ENCODE results near the gene ATF3. TPM values are rescaled to one million over a fixed set of nuclear protein-coding genes. Genes with fewer than 3 reads are reported as not detected.
"Not testable (repeated sequence)": the region's sequence is repeated elsewhere in the genome, so short reads cannot be mapped to it uniquely, and the experiment has no call there.

The ATF3 gene
- total RNA-seq, 1 donor from 2014 or later = 1.8 TPM

DNA sequence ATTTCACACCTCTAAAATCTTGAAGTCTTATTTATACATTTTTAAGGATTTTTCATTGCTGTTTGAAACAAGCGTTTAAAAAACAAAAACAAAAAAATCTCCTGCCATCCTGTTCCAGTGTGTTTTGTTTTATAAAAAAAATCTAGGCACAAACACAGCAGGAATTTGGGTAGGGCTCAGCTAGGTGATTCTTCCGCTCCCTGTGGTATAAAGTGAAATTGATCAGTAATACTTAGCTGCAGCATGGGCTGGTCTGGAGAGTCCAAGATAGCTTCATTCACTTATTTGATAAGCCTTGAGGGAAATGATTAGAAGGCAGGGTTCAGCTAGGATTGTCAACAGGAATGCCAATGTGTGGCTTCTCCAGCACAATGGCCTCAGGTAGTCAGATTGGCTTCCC is 25.7 kb downstream of the ATF3 start:
- Mint-ChIP-seq H3K27ac (ENCODE audit: unreplicated experiment) (no peak overlapping the region), H3K36me3 (ENCODE audit: low read depth, unreplicated experiment) (peaks cover 4% of the 10 kb centered on the region), H3K4me1 (ENCODE audit: unreplicated experiment) (peaks cover 14% of the 10 kb centered on the region), H3K9me3 (ENCODE audit: unreplicated experiment) (no peaks in the 10 kb centered on the region), H3K27me3 (ENCODE audit: unreplicated experiment) (peaks cover 4% of the 10 kb centered on the region), H3K4me3 (ENCODE audit: unreplicated experiment) (no peak overlapping the region)
- DNase-seq (ENCODE audit: low spot score) = no peak
- TF ChIP-seq, protein P1, sequence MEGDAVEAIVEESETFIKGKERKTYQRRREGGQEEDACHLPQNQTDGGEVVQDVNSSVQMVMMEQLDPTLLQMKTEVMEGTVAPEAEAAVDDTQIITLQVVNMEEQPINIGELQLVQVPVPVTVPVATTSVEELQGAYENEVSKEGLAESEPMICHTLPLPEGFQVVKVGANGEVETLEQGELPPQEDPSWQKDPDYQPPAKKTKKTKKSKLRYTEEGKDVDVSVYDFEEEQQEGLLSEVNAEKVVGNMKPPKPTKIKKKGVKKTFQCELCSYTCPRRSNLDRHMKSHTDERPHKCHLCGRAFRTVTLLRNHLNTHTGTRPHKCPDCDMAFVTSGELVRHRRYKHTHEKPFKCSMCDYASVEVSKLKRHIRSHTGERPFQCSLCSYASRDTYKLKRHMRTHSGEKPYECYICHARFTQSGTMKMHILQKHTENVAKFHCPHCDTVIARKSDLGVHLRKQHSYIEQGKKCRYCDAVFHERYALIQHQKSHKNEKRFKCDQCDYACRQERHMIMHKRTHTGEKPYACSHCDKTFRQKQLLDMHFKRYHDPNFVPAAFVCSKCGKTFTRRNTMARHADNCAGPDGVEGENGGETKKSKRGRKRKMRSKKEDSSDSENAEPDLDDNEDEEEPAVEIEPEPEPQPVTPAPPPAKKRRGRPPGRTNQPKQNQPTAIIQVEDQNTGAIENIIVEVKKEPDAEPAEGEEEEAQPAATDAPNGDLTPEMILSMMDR (IDR thresholded peaks at IDR 0.05; ENCODE audit: unreplicated experiment) = no peak

DNA sequence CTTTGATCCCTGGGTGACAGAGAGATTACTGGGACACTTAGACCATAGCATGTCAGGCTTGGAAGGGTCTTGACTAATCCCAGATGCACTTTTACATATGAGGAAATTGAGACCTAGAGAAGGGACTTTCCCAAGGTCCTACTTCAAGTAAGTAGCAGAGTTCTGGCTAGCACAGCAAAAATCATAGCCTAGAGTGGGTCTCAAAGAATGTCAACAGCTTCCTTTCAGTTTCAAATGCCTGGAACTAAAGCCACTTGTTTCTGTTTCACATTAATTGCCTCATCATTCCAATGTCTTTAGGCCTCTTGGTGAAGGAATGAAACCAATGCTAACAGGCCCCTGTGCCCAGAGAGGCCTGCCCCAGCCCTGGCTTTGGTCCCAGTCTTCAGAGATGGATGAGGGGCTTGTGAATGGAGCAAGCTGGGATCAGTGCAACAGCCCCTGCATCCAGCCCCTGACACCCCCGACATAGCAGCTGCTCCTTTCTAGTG is 26.6 kb downstream of the ATF3 start:
- H3K4me3 Mint-ChIP-seq (ENCODE audit: unreplicated experiment) = no peak overlapping the region
- TF ChIP-seq, protein P1 (IDR thresholded peaks at IDR 0.05; ENCODE audit: unreplicated experiment) = no peak
- peaks cover 14% of the 10 kb centered on the region for H3K4me1 Mint-ChIP-seq (ENCODE audit: unreplicated experiment)
- no peak overlapping the region for H3K27ac Mint-ChIP-seq (ENCODE audit: unreplicated experiment)
- no peak for DNase-seq (ENCODE audit: low spot score)
- peaks cover 4% of the 10 kb centered on the region for H3K36me3 Mint-ChIP-seq (ENCODE audit: low read depth, unreplicated experiment)
- no peaks in the 10 kb centered on the region for H3K9me3 Mint-ChIP-seq (ENCODE audit: unreplicated experiment)
- peaks cover 4% of the 10 kb centered on the region for H3K27me3 Mint-ChIP-seq (ENCODE audit: unreplicated experiment)

DNA sequence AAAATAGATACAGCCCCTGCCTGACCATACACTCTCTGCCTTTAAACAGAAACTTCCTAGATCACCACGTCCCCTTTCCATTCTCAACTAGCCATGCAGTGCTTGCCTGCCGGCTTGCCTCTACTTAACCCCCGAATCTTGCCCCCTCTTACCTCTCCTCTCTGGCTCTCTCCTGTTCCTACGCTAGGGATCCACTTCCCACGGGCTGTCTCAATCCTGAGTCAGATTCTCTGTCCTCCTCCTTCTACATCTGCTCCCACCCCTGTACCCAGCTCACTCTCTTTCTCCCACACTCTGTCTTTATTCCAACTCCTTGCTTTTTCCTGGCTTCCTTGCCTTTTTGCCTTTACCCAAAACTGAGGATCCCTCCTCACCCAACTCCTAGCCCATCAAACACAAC is 29.3 kb downstream of the ATF3 start:
- H3K36me3 Mint-ChIP-seq (ENCODE audit: low read depth, unreplicated experiment) = peaks cover 4% of the 10 kb centered on the region
- H3K4me1 Mint-ChIP-seq (ENCODE audit: unreplicated experiment) = peaks cover 14% of the 10 kb centered on the region
- H3K9me3 Mint-ChIP-seq (ENCODE audit: unreplicated experiment) = no peaks in the 10 kb centered on the region
- TF ChIP-seq, protein P1 (IDR thresholded peaks at IDR 0.05; ENCODE audit: unreplicated experiment) = no peak
- no peak overlapping the region for H3K27ac Mint-ChIP-seq (ENCODE audit: unreplicated experiment)
- H3K27me3 Mint-ChIP-seq (ENCODE audit: unreplicated experiment) = peaks cover 4% of the 10 kb centered on the region
- no peak for DNase-seq (ENCODE audit: low spot score)
- H3K4me3 Mint-ChIP-seq (ENCODE audit: unreplicated experiment) = no peak overlapping the region

DNA sequence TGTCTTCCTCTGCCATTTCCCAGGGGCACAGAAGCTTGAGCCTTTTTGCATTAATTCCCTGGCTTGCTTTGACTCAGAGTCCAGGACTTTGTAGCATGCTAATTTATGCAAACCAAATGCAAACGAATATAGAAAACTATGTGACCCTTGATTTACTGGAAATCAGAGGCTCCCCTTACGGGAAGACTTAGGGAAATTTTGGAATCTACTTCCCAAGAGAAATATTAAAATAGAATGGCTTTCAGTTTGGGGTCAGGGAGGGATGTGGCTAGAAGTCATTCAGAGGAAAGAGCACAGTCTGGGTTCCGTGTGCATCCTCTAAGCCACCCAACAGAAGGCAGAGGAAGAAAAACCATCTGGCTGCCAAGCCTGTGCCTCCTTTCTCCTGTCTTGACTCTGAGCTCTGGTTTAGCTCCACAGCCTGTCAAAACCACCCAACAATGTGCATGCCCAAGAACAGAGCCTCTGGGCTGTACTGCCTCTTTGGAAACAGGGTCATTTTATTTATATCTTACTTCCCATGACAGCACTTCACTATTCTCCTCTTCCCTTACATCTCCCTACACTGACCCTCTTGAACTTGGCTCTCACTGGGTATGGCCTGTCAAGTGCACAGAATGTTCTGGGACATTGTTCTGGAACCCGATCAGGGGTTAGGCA is 30.1 kb downstream of the ATF3 start:
- Mint-ChIP-seq H3K27ac (ENCODE audit: unreplicated experiment) (no peak overlapping the region), H3K36me3 (ENCODE audit: low read depth, unreplicated experiment) (peaks cover 4% of the 10 kb centered on the region), H3K4me1 (ENCODE audit: unreplicated experiment) (peaks cover 14% of the 10 kb centered on the region), H3K27me3 (ENCODE audit: unreplicated experiment) (peaks cover 3% of the 10 kb centered on the region), H3K9me3 (ENCODE audit: unreplicated experiment) (no peaks in the 10 kb centered on the region), H3K4me3 (ENCODE audit: unreplicated experiment) (no peak overlapping the region)
- TF ChIP-seq, protein P1 (IDR thresholded peaks at IDR 0.05; ENCODE audit: unreplicated experiment) = no peak
- DNase-seq (ENCODE audit: low spot score) = no peak

GRCh38 chr1:212639524-212639923 is 31.0 kb downstream of the ATF3 start:
- not testable (repeated sequence) for H3K27ac Mint-ChIP-seq (ENCODE audit: unreplicated experiment); H3K27me3 Mint-ChIP-seq (ENCODE audit: unreplicated experiment); H3K4me3 Mint-ChIP-seq (ENCODE audit: unreplicated experiment)

More at GRCh38 chr1:212639524-212639923, 31.0 kb downstream of the ATF3 start:
- H3K4me1 Mint-ChIP-seq (ENCODE audit: unreplicated experiment) = peaks cover 21% of the 10 kb centered on the region
- not testable (repeated sequence) for DNase-seq (ENCODE audit: low spot score); H3K36me3 Mint-ChIP-seq (ENCODE audit: low read depth, unreplicated experiment); H3K9me3 Mint-ChIP-seq (ENCODE audit: unreplicated experiment)
